Skeletal muscle tissue (tissue), 4 donors: ENCODE results near the gene NPAS3. TPM values are rescaled to one million over a fixed set of nuclear protein-coding genes. Genes with fewer than 3 reads are reported as not detected.

Experiments
- H3K27ac ChIP-seq: one replicate; pipeline ENCODE4 v1.7.0; 2013; ENCODE audit warnings: mild to moderate bottlenecking, low read depth, low read length, inconsistent platforms
- H3K27me3 ChIP-seq, 3 donors: one replicate each; pipeline ENCODE4 v1.7.0; 2013; ENCODE audit warnings: low read length in 3 of 3; ENCODE audit not compliant: control insufficient read depth in 3 of 3, insufficient read depth in 3 of 3
- H3K36me3 ChIP-seq, 3 donors: one replicate each; pipeline ENCODE4 v1.7.0; 2013; ENCODE audit warnings: low read length in 3 of 3; ENCODE audit not compliant: control insufficient read depth in 3 of 3, insufficient read depth in 3 of 3
- H3K4me1 ChIP-seq, 3 donors: one replicate each; pipeline ENCODE4 v1.7.0; 2013; ENCODE audit warnings: low read length in 3 of 3, mild to moderate bottlenecking in 3 of 3; ENCODE audit not compliant: control insufficient read depth in 3 of 3, insufficient read depth in 3 of 3
- H3K4me3 ChIP-seq, 3 donors: one replicate each; pipeline ENCODE4 v1.7.0; 2013; ENCODE audit warnings: low read length in 3 of 3
- H3K9ac ChIP-seq, 3 donors: one replicate each; pipeline ENCODE4 v1.7.0; 2013; ENCODE audit warnings: low read length in 3 of 3, mild to moderate bottlenecking in 3 of 3, moderate library complexity in 2 of 3, low read depth in 1 of 3
- H3K9me3 ChIP-seq, 3 donors: one replicate each; pipeline ENCODE4 v1.7.0; 2013; ENCODE audit warnings: low read length in 3 of 3; ENCODE audit not compliant: control insufficient read depth in 3 of 3
- total RNA-seq: library from RNA; depleted of rRNA; stranded (reverse); fragments of >200 nt; gene quantifications from one replicate; pipeline ENCODE4 v1.2.3, GENCODE V29; 2014
- donor health status: Osteomylitis.

Gene NPAS3
- total RNA-seq, 1 donor from 2014 or later: 9.9 TPM

- Histone ChIP-seq H3K4me3 (no peak overlapping the region), H3K36me3 (no peaks in the 10 kb centered on the region), H3K27me3 (no peaks in the 10 kb centered on the region), H3K9ac (no peak overlapping the region), H3K27ac (no peak overlapping the region), H3K4me1 (no peaks in the 10 kb centered on the region), H3K9me3 (no peaks in the 10 kb centered on the region)
Measured at GRCh38 chr14:33393895-33394368, 455.3 kb downstream of the NPAS3 start.

GRCh38 chr14:33401311-33401710 lies 462.6 kb downstream of the NPAS3 start:
- Histone ChIP-seq H3K4me3 (no peak overlapping the region), H3K27ac (no peak overlapping the region), H3K9ac (no peak overlapping the region), H3K36me3 (no peaks in the 10 kb centered on the region), H3K4me1 (no peaks in the 10 kb centered on the region), H3K27me3 (no peaks in the 10 kb centered on the region), H3K9me3 (no peaks in the 10 kb centered on the region)

DNA sequence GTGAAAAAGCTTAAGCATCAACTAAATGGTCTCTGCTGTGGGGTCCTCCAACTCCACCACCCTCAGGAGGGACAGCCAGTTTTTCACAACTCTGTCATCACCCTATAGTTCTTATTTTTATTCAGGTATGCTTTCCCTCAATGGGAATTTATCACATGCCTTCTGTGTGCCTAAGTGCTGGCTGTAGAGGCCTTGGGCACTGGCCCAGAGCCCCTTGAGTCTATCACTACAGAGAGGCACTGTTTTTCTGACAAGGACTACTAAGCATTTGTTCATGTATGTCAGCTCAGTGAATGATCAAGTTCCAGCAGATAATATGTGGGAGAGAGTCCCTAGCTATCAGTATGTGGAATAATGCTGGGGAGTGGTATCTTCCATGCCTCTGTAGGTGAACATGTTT lies 463.9 kb downstream of the NPAS3 start:
- H3K9ac ChIP-seq: no peak overlapping the region
- no peaks in the 10 kb centered on the region for H3K4me1 ChIP-seq
- H3K4me3 ChIP-seq: no peak overlapping the region
- no peaks in the 10 kb centered on the region for H3K9me3 ChIP-seq
- no peaks in the 10 kb centered on the region for H3K36me3 ChIP-seq
- H3K27me3 ChIP-seq: no peaks in the 10 kb centered on the region
- no peak overlapping the region for H3K27ac ChIP-seq

GRCh38 chr14:33404054-33404453 lies 465.4 kb downstream of the NPAS3 start:
- Histone ChIP-seq H3K9me3 (no peaks in the 10 kb centered on the region), H3K4me3 (no peak overlapping the region), H3K27ac (no peak overlapping the region), H3K27me3 (no peaks in the 10 kb centered on the region), H3K4me1 (no peaks in the 10 kb centered on the region), H3K36me3 (no peaks in the 10 kb centered on the region), H3K9ac (no peak overlapping the region)

DNA sequence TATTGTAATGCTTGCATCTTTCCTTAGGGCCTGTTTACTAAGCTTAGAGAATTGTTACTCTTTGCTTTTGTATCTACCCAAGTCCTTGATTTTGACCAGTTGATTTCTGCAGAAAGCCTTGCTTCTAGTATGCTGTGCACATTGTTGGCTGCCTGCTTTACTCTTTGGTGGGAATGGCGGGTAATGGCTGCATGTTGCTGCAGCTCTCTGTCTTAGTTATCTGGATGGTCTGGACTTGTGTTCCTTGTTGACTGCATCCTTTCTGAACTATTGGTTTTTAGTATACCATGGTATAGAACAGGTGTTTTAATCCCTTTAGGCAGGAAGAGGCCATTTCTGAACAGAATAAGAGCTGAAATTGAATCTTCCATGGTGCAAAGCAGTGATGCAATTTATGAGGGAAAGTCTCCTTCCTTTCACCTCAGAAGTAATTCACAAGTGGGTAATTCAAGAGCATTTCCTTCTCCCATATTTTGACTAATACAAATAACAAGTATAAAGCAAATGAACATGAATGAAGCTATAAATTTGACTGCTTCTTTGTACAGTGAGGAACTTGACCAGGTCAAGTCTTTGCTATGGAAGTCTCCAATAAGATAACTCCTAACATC lies 466.4 kb downstream of the NPAS3 start:
- H3K27ac ChIP-seq: no peak overlapping the region
- H3K27me3 ChIP-seq: no peaks in the 10 kb centered on the region

DNA sequence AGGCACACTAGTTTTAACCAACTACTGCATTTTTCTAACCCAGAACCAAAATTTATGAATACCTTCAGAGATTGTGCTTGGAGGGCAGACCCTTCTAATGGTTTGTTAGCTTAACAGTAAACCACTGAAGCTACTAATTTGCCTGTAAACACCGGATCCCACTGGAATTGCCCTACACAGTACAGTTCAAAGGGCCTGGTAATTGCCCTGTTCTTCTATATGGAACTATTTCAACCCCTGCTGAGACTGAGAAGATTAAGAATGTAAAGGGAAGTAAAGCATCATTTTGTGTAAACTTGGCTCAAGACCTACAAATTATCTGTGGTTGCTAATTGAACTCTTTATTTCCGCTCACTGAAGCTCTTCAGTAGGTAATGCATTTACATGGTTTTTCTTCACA lies 468.1 kb downstream of the NPAS3 start:
- Histone ChIP-seq H3K9me3 (no peaks in the 10 kb centered on the region), H3K4me1 (no peaks in the 10 kb centered on the region), H3K27ac (no peak overlapping the region), H3K36me3 (no peaks in the 10 kb centered on the region), H3K27me3 (no peaks in the 10 kb centered on the region), H3K9ac (no peak overlapping the region), H3K4me3 (no peak overlapping the region)

More for the DNA sequence above, 466.4 kb downstream of the NPAS3 start:
- Histone ChIP-seq H3K36me3 (no peaks in the 10 kb centered on the region), H3K4me3 (no peak overlapping the region), H3K9me3 (no peaks in the 10 kb centered on the region), H3K4me1 (no peaks in the 10 kb centered on the region), H3K9ac (no peak overlapping the region)

DNA sequence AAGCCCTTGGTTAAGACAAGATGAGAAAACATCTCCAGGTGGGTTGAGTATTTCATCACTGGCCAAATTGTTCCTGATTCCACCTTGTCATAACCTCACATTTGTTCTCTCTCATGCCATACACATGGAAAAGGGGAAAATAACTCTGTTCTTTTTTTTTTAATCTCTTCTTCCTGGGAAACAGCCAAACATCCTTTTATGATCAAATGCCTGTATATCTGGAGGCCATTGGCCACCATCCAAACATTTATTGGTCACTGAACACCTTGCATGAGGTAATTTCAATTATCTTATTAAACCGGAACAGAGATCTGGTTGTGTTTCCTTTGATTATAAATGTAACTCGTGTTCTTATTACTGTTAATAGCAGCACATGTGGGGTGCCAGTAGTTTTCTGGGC lies 469.6 kb downstream of the NPAS3 start:
- no peaks in the 10 kb centered on the region for H3K9me3 ChIP-seq
- no peaks in the 10 kb centered on the region for H3K4me1 ChIP-seq
- H3K27ac ChIP-seq: no peak overlapping the region
- no peaks in the 10 kb centered on the region for H3K36me3 ChIP-seq
- H3K4me3 ChIP-seq: no peak overlapping the region
- no peaks in the 10 kb centered on the region for H3K27me3 ChIP-seq
- H3K9ac ChIP-seq: no peak overlapping the region

DNA sequence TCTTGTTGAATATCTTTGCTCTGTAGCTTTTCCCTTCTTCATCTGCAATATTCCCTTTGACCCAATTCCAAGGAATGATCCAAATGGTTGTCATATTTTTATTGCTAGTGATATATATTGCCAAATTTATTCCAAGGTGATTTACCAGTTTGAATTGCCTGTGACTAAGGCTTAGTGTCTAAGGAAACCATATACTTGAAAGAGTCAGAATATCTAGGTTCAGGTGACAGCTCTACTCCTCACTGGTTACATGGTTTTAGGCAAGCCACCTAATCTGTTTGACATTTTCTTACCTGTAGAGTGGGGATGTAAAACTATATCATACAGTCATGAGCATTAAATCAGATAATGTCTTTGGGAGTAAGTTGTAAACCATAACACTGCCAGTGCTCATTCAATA lies 473.8 kb downstream of the NPAS3 start:
- Histone ChIP-seq H3K27me3 (no peaks in the 10 kb centered on the region), H3K27ac (no peak overlapping the region)

GRCh38 chr14:33413381-33413780 lies 474.7 kb downstream of the NPAS3 start:
- no peaks in the 10 kb centered on the region for H3K4me1 ChIP-seq
- no peaks in the 10 kb centered on the region for H3K9me3 ChIP-seq
- no peak overlapping the region for H3K9ac ChIP-seq
- H3K4me3 ChIP-seq: no peak overlapping the region
- no peaks in the 10 kb centered on the region for H3K36me3 ChIP-seq
- no peak overlapping the region for H3K27ac ChIP-seq
- no peaks in the 10 kb centered on the region for H3K27me3 ChIP-seq

More for the DNA sequence above, 473.8 kb downstream of the NPAS3 start:
- Histone ChIP-seq H3K9me3 (no peaks in the 10 kb centered on the region), H3K4me1 (no peaks in the 10 kb centered on the region), H3K9ac (no peak overlapping the region), H3K4me3 (no peak overlapping the region), H3K36me3 (no peaks in the 10 kb centered on the region)

- Histone ChIP-seq H3K4me1 (no peaks in the 10 kb centered on the region), H3K9ac (no peak overlapping the region), H3K36me3 (no peaks in the 10 kb centered on the region), H3K27ac (no peak overlapping the region), H3K27me3 (no peaks in the 10 kb centered on the region), H3K4me3 (no peak overlapping the region), H3K9me3 (no peaks in the 10 kb centered on the region)
Measured at GRCh38 chr14:33414041-33414440, 475.4 kb downstream of the NPAS3 start.
